Esophagus muscularis mucosa (tissue), 4 donors: Measurements from ENCODE around the gene FALEC.
"Not testable (repeated sequence)": the region's sequence is repeated elsewhere in the genome, so short reads cannot be mapped to it uniquely, and the experiment has no call there.

ENCODE experiments used
- CTCF ChIP-seq, 3 experiments: fragments of 200-600 bp in 2 of 3; fragments of 450-650 bp in 1 of 3; sonication (generic) in 2 of 3; IDR thresholded peaks; one replicate each; pipeline ENCODE4 v1.5.1; 2017 to 2019; ENCODE audit warnings: antibody characterized with exemption in 3 of 3, mild to moderate bottlenecking in 2 of 3, moderate library complexity in 1 of 3
- EP300 ChIP-seq: sonication (generic); formaldehyde crosslinking; IDR thresholded peaks from one replicate; pipeline ENCODE4 v1.6.1; 2017; ENCODE audit warnings: antibody characterized with exemption
- POLR2A ChIP-seq: fragments of 450-650 bp; IDR thresholded peaks from one replicate; pipeline ENCODE4 v1.6.1; 2017; ENCODE audit warnings: antibody characterized with exemption, moderate library complexity, mild to moderate bottlenecking, low read depth
- POLR2AphosphoS5 ChIP-seq, 2 donors: sonication (generic); formaldehyde crosslinking; IDR thresholded peaks; one replicate each; pipeline ENCODE4 v1.6.1; 2017; ENCODE audit warnings: antibody characterized with exemption in 2 of 2

GRCh38 chr1:150580966-150581365, 65.4 kb downstream of the FALEC start:
- not testable (repeated sequence) for TF ChIP-seq CTCF (IDR thresholded peaks at IDR 0.05); POLR2AphosphoS5 (IDR thresholded peaks at IDR 0.05); EP300; POLR2A
